Mucosa of descending colon (tissue), 3 donors: ENCODE measurements around the gene MGARP. TPM values are rescaled to one million over a fixed set of nuclear protein-coding genes. Genes with fewer than 3 reads are reported as not detected.
A peak's percentile ranks its signal among the peaks of the same experiment; 100 is the strongest.

ENCODE experiments used
- ATAC-seq: fragments of 200-7000 bp; cut with Tn5 transposase; one replicate; pipeline ENCODE4 v1.9.1; 2020; ENCODE audit warnings: mild to moderate bottlenecking, moderate library complexity
- DNase-seq, 3 donors: peaks; one replicate each; pipeline ENCODE4 v3.0.0-alpha.2; 2020
- H3K36me3 ChIP-seq: fragments of 200-600 bp; one replicate; pipeline ENCODE4 v1.8.0; 2021; ENCODE audit warnings: low read depth, mild to moderate bottlenecking
- H3K4me1 ChIP-seq: fragments of 200-600 bp; one replicate; pipeline ENCODE4 v1.8.0; 2021; ENCODE audit warnings: low read depth, mild to moderate bottlenecking
- H3K4me3 ChIP-seq: fragments of 200-600 bp; one replicate; pipeline ENCODE4 v1.8.0; 2021; ENCODE audit warnings: mild to moderate bottlenecking
- H3K9me3 ChIP-seq: fragments of 200-600 bp; one replicate; pipeline ENCODE4 v1.8.0; 2021; ENCODE audit warnings: mild to moderate bottlenecking
- intact Hi-C, 2 donors: fragments of 100-400 bp; cut with DNase I in 1 of 2; cut with micrococcal nuclease in 1 of 2; formaldehyde crosslinking; loops; one replicate each; pipeline versions ENCODE4 v1.11.0 to v1.11.1; 2022; cut with DNase I, micrococcal nuclease
- total RNA-seq, 3 donors: library from RNA; stranded (reverse); fragmentation: NEBNext Ultra II Directional in 2 of 3; extraction: Animal tissue kit (Norgen Biotek cat#: 25700) in 2 of 3; gene quantifications; one replicate each; pipeline versions ENCODE4 v1.2.1 to v1.2.4, GENCODE V29; 2021 to 2023
- TF ChIP-seq, protein P1 (sequence below): fragments of 200-600 bp; IDR thresholded peaks from one replicate; pipeline ENCODE4 v1.8.0; 2022; ENCODE audit warnings: antibody characterized with exemption, mild to moderate bottlenecking
- donor health status: DM: no; HTN: no; CAD: no; lungs with moderate emphysema.
- donor health status: DM: no; HTN: no; CAD: no.
- donor health status: DM: no; HTN: yes; CAD: no.

Gene MGARP
- total RNA-seq, 3 donors from 2014 or later, result 0.29 to 0.73 TPM; not detected in 1

DNA sequence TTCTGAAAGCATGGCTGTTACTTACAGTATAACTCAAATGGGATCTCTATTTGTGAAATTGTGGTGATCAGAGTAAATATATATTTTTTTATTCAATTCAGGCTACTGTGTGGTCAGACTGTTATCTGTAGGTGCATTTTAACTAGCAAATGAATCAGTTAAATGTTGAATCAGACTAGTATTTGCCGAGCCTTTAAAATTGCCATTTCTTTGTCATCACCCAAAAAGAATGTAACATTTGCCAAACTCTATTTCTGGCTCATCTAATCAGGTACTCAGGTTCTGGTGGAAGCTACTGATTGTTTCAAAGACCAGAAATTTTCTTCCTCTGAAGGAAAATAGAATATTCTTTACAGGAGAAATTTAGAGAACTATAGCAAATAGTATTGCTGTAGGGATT is 19.5 kb upstream of the MGARP start:
- DNase-seq (no peak), ATAC-seq (no peak)
- Histone ChIP-seq H3K9me3 (no peaks in the 10 kb centered on the region), H3K4me1 (peaks cover 25% of the 10 kb centered on the region), H3K36me3 (peaks cover 5% of the 10 kb centered on the region), H3K4me3 (no peak overlapping the region)
- TF ChIP-seq, protein P1, sequence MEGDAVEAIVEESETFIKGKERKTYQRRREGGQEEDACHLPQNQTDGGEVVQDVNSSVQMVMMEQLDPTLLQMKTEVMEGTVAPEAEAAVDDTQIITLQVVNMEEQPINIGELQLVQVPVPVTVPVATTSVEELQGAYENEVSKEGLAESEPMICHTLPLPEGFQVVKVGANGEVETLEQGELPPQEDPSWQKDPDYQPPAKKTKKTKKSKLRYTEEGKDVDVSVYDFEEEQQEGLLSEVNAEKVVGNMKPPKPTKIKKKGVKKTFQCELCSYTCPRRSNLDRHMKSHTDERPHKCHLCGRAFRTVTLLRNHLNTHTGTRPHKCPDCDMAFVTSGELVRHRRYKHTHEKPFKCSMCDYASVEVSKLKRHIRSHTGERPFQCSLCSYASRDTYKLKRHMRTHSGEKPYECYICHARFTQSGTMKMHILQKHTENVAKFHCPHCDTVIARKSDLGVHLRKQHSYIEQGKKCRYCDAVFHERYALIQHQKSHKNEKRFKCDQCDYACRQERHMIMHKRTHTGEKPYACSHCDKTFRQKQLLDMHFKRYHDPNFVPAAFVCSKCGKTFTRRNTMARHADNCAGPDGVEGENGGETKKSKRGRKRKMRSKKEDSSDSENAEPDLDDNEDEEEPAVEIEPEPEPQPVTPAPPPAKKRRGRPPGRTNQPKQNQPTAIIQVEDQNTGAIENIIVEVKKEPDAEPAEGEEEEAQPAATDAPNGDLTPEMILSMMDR, result no peak
- intact Hi-C loops, result no loop called here

DNA sequence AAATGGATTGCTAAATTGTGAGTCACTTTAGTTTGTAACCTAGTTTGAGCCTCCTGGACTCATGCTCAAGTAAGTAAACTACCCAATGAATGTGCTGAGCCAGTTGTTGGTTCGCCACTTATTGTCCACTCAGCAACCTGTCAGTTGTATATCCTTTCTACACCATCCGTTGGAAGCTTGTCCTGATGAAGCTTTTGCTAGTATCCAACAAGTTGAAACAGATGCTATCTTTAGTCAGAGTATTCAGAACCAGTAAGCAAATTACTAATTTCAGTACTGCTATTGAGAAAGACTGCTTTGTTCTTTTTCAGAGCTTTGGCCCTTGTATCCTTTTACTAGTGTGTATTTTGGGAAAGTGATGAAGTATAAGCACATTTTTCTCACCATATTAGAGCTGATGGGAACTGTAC is 17.0 kb upstream of the MGARP start:
- TF ChIP-seq, protein P1, result no peak
- H3K4me3 ChIP-seq, result no peak overlapping the region
- H3K36me3 ChIP-seq, result peaks cover 5% of the 10 kb centered on the region
- ATAC-seq (no peak), DNase-seq (no peak)
- intact Hi-C loops, result no loop called here
- H3K4me1 ChIP-seq, result peaks cover 20% of the 10 kb centered on the region
- no peaks in the 10 kb centered on the region for H3K9me3 ChIP-seq

DNA sequence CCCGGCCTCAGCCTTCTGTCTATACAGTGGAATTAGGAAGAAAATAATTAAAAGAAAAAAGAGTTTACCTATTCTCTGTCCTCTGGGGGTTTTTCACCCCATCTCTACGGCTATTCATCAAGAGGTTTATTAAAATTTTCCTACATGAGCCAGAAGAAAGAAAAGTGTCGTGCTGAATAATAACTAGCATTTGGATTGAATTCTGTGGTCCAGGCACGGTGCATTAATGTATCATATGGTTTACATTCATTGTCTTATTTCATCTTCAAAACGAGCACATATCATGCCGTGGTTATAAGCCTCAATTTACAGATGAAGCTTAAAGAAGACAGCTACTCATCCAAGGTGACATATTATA is 15.9 kb upstream of the MGARP start:
- intact Hi-C loops, result no loop called here
- ATAC-seq, result no peak
- peaks cover 20% of the 10 kb centered on the region for H3K4me1 ChIP-seq

DNA sequence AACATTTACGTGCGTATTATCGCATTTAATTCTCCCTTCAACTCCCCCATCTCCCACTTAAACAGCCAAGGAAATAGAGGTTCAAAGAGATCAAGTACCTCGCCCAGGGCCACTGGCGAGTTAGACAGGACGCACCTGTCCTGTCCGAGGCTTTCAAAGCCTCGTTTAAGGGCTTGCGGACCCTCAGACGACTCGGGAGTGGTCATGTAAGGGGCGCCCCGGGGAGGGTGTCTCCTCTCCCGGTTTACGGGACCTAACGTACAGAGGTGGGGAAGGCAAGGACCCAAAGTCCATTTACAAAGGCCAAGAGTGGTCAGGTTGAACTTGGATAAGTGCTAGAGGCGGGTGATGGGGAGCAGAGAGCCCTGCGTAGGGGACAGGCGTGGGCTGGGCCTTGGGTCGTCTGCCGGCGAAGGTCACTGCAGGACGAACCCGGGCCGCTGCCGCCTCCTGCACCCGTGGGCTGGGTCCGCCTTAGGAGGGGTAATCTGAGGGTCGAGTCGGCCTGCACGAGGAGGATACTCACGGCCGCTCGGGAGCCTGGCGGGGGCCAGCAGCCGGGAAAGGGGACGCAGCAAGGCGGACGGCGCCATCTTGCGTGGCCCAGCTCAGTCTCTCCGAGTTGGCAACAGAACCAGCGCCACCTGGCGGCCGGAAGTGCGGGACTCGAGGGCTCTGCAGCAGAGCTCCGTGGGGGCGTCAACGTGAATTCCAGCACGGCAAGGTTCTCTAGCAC is 15.3 kb upstream of the MGARP start:
- DNase-seq, result peak; percentile 98 to 100 (median 98)
- Histone ChIP-seq H3K9me3 (no peaks in the 10 kb centered on the region), H3K4me1 (peaks cover 20% of the 10 kb centered on the region), H3K36me3 (peaks cover 11% of the 10 kb centered on the region), H3K4me3 (peak overlapping the region; percentile 80)
- ATAC-seq, result peak; percentile 98
- intact Hi-C loops, result no loop called here
- TF ChIP-seq, protein P1, result peak; percentile 97

More for the DNA sequence above, 15.9 kb upstream of the MGARP start:
- Histone ChIP-seq H3K36me3 (peaks cover 6% of the 10 kb centered on the region), H3K4me3 (peak overlapping the region; percentile 80), H3K9me3 (no peaks in the 10 kb centered on the region)
- DNase-seq, result no peak
- TF ChIP-seq, protein P1, result no peak

DNA sequence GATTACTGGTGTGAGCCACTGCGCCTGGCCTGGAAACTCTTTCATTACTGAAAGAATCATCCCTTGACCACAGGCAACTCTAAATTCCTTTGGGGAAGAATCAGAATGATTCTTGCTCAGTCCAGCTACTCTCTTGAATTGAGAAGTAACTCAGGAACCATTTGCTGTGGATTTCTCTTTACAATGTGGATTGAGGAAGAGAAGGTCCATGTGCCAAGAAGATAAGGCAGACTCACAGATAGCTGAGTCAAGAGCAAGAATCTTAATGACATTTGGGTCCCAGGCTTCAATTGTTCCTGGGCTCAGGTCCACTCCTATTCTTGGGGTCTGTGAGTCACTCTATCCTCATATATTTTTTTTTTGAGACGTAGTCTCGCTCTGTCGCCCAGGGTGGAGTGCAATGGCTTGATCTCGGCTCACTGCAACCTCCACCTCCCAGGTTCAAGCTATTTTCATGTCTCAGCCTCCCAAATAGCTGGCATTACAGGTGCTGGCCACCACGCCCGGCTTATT is 6.2 kb upstream of the MGARP start:
- Histone ChIP-seq H3K36me3 (peaks cover 6% of the 10 kb centered on the region), H3K4me3 (no peak overlapping the region), H3K9me3 (no peaks in the 10 kb centered on the region), H3K4me1 (no peaks in the 10 kb centered on the region)
- ATAC-seq (no peak), DNase-seq (no peak)
- intact Hi-C loops, result no loop called here
- TF ChIP-seq, protein P1, result no peak
